ENCODE data around the gene NUDT7.

- TF ChIP-seq JUNB (IDR thresholded peaks at IDR 0.05; ENCODE audit: unreplicated experiment) (no peak), POLR2AphosphoS5 (IDR thresholded peaks at IDR 0.05; ENCODE audit: low read depth) (peak; percentile 79), EZH2 (IDR thresholded peaks at IDR 0.05; ENCODE audit: low read depth, unreplicated experiment) (no peak), CTCF (conservative IDR thresholded peaks at IDR 0.05; ENCODE audit: low read depth in 2 of 2) (peak; percentile 23 to 30; a peak in 3 of 4 replicates), EZH2phosphoT487 (IDR thresholded peaks at IDR 0.05; ENCODE audit: unreplicated experiment) (no peak), REST (IDR thresholded peaks at IDR 0.05; ENCODE audit: unreplicated experiment) (no peak), NANOG (IDR thresholded peaks at IDR 0.05; ENCODE audit: borderline replicate concordance) (no peak), ETS1 (IDR thresholded peaks at IDR 0.05) (no peak), STAT1 (IDR thresholded peaks at IDR 0.05; ENCODE audit: unreplicated experiment) (no peak)
Observed at GRCh38 chr16:77722309-77723107, at the start of gene NUDT7.
